PC-9 (cell line): ENCODE results near the gene CES5A.

Source experiments
- EZH2 ChIP-seq: fragments of 200-600 bp; sonication (generic); IDR thresholded peaks from 2 replicates; pipeline ENCODE4 v1.8.0; 2017; ENCODE audit warnings: antibody characterized with exemption, low read depth
- TF ChIP-seq, protein P1 (sequence below): fragments of 200-600 bp; sonication (generic); conservative IDR thresholded peaks from 2 replicates; pipeline ENCODE4 v1.6.1; 2017; ENCODE audit warnings: mixed run types, antibody characterized with exemption, mild to moderate bottlenecking, moderate library complexity

DNA sequence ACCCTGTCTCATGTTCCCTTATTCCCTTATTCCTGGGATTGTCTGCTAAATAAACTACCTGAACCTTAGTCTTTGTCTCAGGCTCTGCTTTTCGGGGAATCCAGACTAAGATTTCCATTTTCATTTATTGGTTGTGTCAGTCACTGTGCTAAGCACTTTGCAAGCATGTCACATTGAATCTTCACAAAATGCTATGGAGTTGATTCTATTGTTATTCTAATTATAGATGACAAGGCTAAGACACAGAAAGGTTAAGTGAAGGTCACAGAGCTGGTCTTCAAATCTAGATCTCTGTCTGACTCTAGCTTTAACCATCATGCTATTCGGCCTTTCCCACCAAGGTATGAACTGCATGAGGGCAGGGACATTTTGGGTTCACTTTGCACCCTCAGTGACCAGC, 13.4 kb upstream of the CES5A start:
- TF ChIP-seq, protein P1, sequence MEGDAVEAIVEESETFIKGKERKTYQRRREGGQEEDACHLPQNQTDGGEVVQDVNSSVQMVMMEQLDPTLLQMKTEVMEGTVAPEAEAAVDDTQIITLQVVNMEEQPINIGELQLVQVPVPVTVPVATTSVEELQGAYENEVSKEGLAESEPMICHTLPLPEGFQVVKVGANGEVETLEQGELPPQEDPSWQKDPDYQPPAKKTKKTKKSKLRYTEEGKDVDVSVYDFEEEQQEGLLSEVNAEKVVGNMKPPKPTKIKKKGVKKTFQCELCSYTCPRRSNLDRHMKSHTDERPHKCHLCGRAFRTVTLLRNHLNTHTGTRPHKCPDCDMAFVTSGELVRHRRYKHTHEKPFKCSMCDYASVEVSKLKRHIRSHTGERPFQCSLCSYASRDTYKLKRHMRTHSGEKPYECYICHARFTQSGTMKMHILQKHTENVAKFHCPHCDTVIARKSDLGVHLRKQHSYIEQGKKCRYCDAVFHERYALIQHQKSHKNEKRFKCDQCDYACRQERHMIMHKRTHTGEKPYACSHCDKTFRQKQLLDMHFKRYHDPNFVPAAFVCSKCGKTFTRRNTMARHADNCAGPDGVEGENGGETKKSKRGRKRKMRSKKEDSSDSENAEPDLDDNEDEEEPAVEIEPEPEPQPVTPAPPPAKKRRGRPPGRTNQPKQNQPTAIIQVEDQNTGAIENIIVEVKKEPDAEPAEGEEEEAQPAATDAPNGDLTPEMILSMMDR, result no peak
- TF ChIP-seq EZH2, result no peak
